Daoy (cell line): ENCODE results near the gene MYH6. TPM values are rescaled to one million over a fixed set of nuclear protein-coding genes. Genes with fewer than 3 reads are reported as not detected.

ENCODE experiments used
- total RNA-seq: library from RNA; depleted of rRNA; stranded (reverse); fragments of >200 nt; shearing (Covaris generic); gene quantifications from 2 replicates; pipeline ENCODE4 v1.2.3, GENCODE V29; 2014; rRNA removed

MYH6 gene
- total RNA-seq, 1 experiment from 2014 or later: not detected

Other genes starting within 250 kb of the MYH6 start
- gene SLC7A8, start 224.6 kb downstream of the MYH6 start, total RNA-seq: 0.91 TPM in 1 of 2 replicates, not detected in the other
- not detected in 2 replicates for gene RNF212B, start 170.3 kb downstream of the MYH6 start, total RNA-seq
- gene HOMEZ, start 122.1 kb downstream of the MYH6 start, total RNA-seq: 5.8 and 6.9 TPM in 2 replicates
- gene PPP1R3E, start 105.4 kb downstream of the MYH6 start, total RNA-seq: 1.5 and 2.6 TPM in 2 replicates
- gene BCL2L2, start 101.4 kb downstream of the MYH6 start, total RNA-seq: 7.4 and 16.8 TPM in 2 replicates
- 92.2 and 127 TPM in 2 replicates for gene PABPN1, start 86.8 kb downstream of the MYH6 start, total RNA-seq
- gene SLC22A17, start 55.4 kb downstream of the MYH6 start, total RNA-seq: 13.8 and 13.9 TPM in 2 replicates
- gene EFS, start 43.1 kb downstream of the MYH6 start, total RNA-seq: 0.80 and 1.4 TPM in 2 replicates
- not detected in 2 replicates for gene IL25, start 35.5 kb downstream of the MYH6 start, total RNA-seq
- gene CMTM5, start 31.2 kb downstream of the MYH6 start, total RNA-seq: not detected in 2 replicates
- not detected in 2 replicates for gene MYH7, start 27.4 kb upstream of the MYH6 start, total RNA-seq
- 176 and 177 TPM in 2 replicates for gene NGDN, start 61.4 kb upstream of the MYH6 start, total RNA-seq
- 0.23 and 0.42 TPM in 2 replicates for gene ZFHX2, start 143.5 kb upstream of the MYH6 start, total RNA-seq
- 8.5 and 9.0 TPM in 2 replicates for gene THTPA, start 148.0 kb upstream of the MYH6 start, total RNA-seq
- gene AP1G2, start 159.5 kb upstream of the MYH6 start, total RNA-seq: 10.2 and 47.7 TPM in 2 replicates
- 0.29 TPM in 1 of 2 replicates, not detected in the other for gene JPH4, start 170.5 kb upstream of the MYH6 start, total RNA-seq
- gene DHRS2, start 228.1 kb upstream of the MYH6 start, total RNA-seq: 5.9 and 7.6 TPM in 2 replicates